CD14-positive monocyte (primary cell): ENCODE data around the gene HOXD12. TPM values are rescaled to one million over a fixed set of nuclear protein-coding genes. Genes with fewer than 3 reads are reported as not detected.

Source experiments
- DNase-seq, 3 donors: peaks; one replicate each; pipeline ENCODE4 v3.0.0-alpha.2; 2011 to 2022
- H2AFZ ChIP-seq: 2 replicates; pipeline ENCODE4 v1.6.0; 2012; ENCODE audit warnings: mild to moderate bottlenecking, low read depth, low read length, inconsistent platforms; ENCODE audit not compliant: insufficient read depth, poor library complexity, severe bottlenecking
- H3K27ac ChIP-seq, 2 donors: 1 replicate in 1 of 2; 2 replicates in 1 of 2; pipeline ENCODE4 v1.5.1; 2012 to 2013; ENCODE audit warnings: low read length in 2 of 2, control low read depth in 1 of 2, inconsistent platforms in 1 of 2, low read depth in 1 of 2, mild to moderate bottlenecking in 1 of 2
- H3K27me3 ChIP-seq, 2 donors: one replicate each; pipeline versions ENCODE4 v1.6.0 to v1.6.1; 2011 to 2013; ENCODE audit warnings: low read length in 2 of 2; ENCODE audit not compliant: control insufficient read depth in 2 of 2, insufficient read depth in 2 of 2
- H3K36me3 ChIP-seq, 2 donors: replicated peaks in 1 of 2; 1 replicate in 1 of 2; 2 replicates in 1 of 2; pipeline versions ENCODE4 v1.5.1 to v1.6.1; 2012 to 2013; ENCODE audit warnings: low read length in 2 of 2, control low read depth in 1 of 2, inconsistent platforms in 1 of 2, mild to moderate bottlenecking in 1 of 2; ENCODE audit not compliant: insufficient read depth in 2 of 2, control insufficient read depth in 1 of 2
- H3K4me1 ChIP-seq, 2 donors: 1 replicate in 1 of 2; 2 replicates in 1 of 2; pipeline versions ENCODE4 v1.5.1 to v1.6.1; 2012 to 2013; ENCODE audit warnings: low read length in 2 of 2, control low read depth in 1 of 2, inconsistent platforms in 1 of 2, mild to moderate bottlenecking in 1 of 2, moderate library complexity in 1 of 2; ENCODE audit not compliant: insufficient read depth in 2 of 2, control insufficient read depth in 1 of 2
- H3K4me2 ChIP-seq: replicated peaks from 2 replicates; pipeline ENCODE3; 2012; ENCODE audit warnings: low read length, moderate library complexity, mild to moderate bottlenecking; ENCODE audit not compliant: poor library complexity, severe bottlenecking; ENCODE audit errors: extremely low read depth
- H3K4me3 ChIP-seq, 3 experiments: fragments of 200-600 bp in 1 of 3; sonication (generic) in 1 of 3; replicated peaks in 1 of 3; 1 replicate in 2 of 3; 2 replicates in 1 of 3; pipeline ENCODE4 v1.5.1; 2011 to 2013; ENCODE audit warnings: low read length in 3 of 3, mild to moderate bottlenecking in 3 of 3, control low read depth in 2 of 3, low read depth in 2 of 3, inconsistent platforms in 1 of 3, moderate library complexity in 1 of 3
- H3K79me2 ChIP-seq: 2 replicates; pipeline ENCODE4 v1.6.0; 2012; ENCODE audit warnings: mild to moderate bottlenecking, control low read depth, inconsistent platforms, low read length, moderate library complexity; ENCODE audit not compliant: insufficient read depth
- H3K9ac ChIP-seq: 2 replicates; pipeline ENCODE4 v1.6.0; 2017; ENCODE audit warnings: low read length, mild to moderate bottlenecking; ENCODE audit not compliant: insufficient read depth, poor library complexity, severe bottlenecking
- H3K9me3 ChIP-seq, 2 donors: replicated peaks in 1 of 2; 1 replicate in 1 of 2; 2 replicates in 1 of 2; pipeline versions ENCODE4 v1.5.1 to v1.6.1; 2012 to 2013; ENCODE audit warnings: low read length in 2 of 2, control low read depth in 1 of 2; ENCODE audit not compliant: control insufficient read depth in 1 of 2, insufficient read depth in 1 of 2
- H4K20me1 ChIP-seq: 2 replicates; pipeline ENCODE4 v1.6.0; 2012; ENCODE audit warnings: mild to moderate bottlenecking, low read length, control low read depth, moderate library complexity; ENCODE audit not compliant: insufficient read depth
- H3K27ac Mint-ChIP-seq, 7 donors: one replicate each; pipeline ENCODE4 v1.8.0; 2020; ENCODE audit warnings: mild to moderate bottlenecking in 7 of 7, mixed read lengths in 7 of 7, moderate library complexity in 6 of 7, inconsistent platforms in 2 of 7
- H3K27me3 Mint-ChIP-seq, 3 donors: one replicate each; pipeline ENCODE4 v1.8.0; 2021 to 2022; ENCODE audit warnings: low read depth in 3 of 3, mild to moderate bottlenecking in 3 of 3, mixed read lengths in 3 of 3, moderate library complexity in 3 of 3, inconsistent platforms in 1 of 3
- H3K36me3 Mint-ChIP-seq, 2 donors: one replicate each; pipeline ENCODE4 v1.8.0; 2020; ENCODE audit warnings: mixed read lengths in 2 of 2, inconsistent platforms in 1 of 2, mild to moderate bottlenecking in 1 of 2
- H3K4me1 Mint-ChIP-seq: one replicate; pipeline ENCODE4 v1.8.0; 2020; ENCODE audit warnings: mild to moderate bottlenecking, mixed read lengths
- H3K4me3 Mint-ChIP-seq, 2 donors: one replicate each; pipeline ENCODE4 v1.8.0; 2020; ENCODE audit warnings: mild to moderate bottlenecking in 2 of 2, mixed read lengths in 2 of 2, moderate library complexity in 1 of 2
- H3K9me3 Mint-ChIP-seq, 7 donors: one replicate each; pipeline ENCODE4 v1.8.0; 2020 to 2022; ENCODE audit warnings: mixed read lengths in 7 of 7, mild to moderate bottlenecking in 6 of 7, moderate library complexity in 6 of 7, inconsistent platforms in 2 of 7
- WGBS: methylation state at CpG from one replicate; pipeline ENCODE4 v1.1.5; 2013; ENCODE audit warnings: missing lambda C conversion rate; ENCODE audit not compliant: insufficient coverage; 5-methylcytosine and 5-hydroxymethylcytosine counted together
- intact Hi-C, 2 donors: fragments of 100-400 bp; cut with micrococcal nuclease; formaldehyde crosslinking; loops; one replicate each; pipeline versions ENCODE4 v1.15.0 to v1.15.1; 2023
- polyA plus RNA-seq, 3 donors: library from polyadenylated mRNA; depleted of rRNA in 1 of 3; unstranded in 2 of 3; stranded (reverse) in 1 of 3; fragments of 300-500 nt in 2 of 3; fragments of >200 nt in 1 of 3; fragmentation: Illumina TruSeq in 2 of 3; gene quantifications; 1 replicate in 2 of 3; 2 replicates in 1 of 3; pipeline ENCODE4 v1.2.3, GENCODE V29; 2012 to 2021
- TF ChIP-seq, protein P1 (sequence below): fragments of 200-600 bp; IDR thresholded peaks from one replicate; pipeline ENCODE4 v1.8.0; 2022; ENCODE audit warnings: antibody characterized with exemption, mild to moderate bottlenecking

HOXD12 gene
- polyA plus RNA-seq, 3 donors: not detected

DNA sequence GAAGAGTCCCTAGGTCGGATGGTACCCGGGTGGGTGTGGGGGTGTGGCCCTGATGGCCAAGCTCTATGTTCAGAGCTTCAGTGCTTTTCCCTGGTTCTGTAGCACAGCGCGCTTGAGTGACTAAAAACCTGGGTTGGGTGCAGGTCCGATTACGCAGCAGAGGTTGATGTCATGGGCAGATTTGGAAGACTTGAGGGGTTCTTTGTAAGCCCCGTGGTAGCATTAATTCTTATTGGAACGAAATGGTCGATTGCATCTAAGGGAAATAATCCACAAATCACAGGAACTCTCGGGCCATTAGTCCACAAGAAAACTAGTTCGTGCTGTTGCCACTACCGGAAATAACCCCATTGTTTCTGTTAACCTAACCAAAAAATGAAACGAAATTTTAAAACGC lies 38.9 kb downstream of the HOXD12 start:
- Histone ChIP-seq H3K4me1 (peaks cover 17 to 19% of the 10 kb centered on the region in 2 donors), H3K9ac (no peak overlapping the region), H3K4me3 (no peak overlapping the region), H3K79me2 (no peaks in the 10 kb centered on the region), H3K9me3 (peaks cover 7 to 50% of the 10 kb centered on the region in 2 donors), H3K27me3 (peaks cover 98 to 99% of the 10 kb centered on the region in 2 donors), H3K27ac (no peak overlapping the region), H3K36me3 (no peaks in the 10 kb centered on the region), H2AFZ (no peak overlapping the region), H3K4me2 (no peak overlapping the region), H4K20me1 (no peaks in the 10 kb centered on the region)
- H3K4me3 Mint-ChIP-seq: peak overlapping the region in 1 of 2 donors; percentile 68
- intact Hi-C loops: no loop called here
- WGBS: 15% methylated on average over 9 of the region's 14 CpGs
- H3K27ac Mint-ChIP-seq: no peak overlapping the region
- TF ChIP-seq, protein P1, sequence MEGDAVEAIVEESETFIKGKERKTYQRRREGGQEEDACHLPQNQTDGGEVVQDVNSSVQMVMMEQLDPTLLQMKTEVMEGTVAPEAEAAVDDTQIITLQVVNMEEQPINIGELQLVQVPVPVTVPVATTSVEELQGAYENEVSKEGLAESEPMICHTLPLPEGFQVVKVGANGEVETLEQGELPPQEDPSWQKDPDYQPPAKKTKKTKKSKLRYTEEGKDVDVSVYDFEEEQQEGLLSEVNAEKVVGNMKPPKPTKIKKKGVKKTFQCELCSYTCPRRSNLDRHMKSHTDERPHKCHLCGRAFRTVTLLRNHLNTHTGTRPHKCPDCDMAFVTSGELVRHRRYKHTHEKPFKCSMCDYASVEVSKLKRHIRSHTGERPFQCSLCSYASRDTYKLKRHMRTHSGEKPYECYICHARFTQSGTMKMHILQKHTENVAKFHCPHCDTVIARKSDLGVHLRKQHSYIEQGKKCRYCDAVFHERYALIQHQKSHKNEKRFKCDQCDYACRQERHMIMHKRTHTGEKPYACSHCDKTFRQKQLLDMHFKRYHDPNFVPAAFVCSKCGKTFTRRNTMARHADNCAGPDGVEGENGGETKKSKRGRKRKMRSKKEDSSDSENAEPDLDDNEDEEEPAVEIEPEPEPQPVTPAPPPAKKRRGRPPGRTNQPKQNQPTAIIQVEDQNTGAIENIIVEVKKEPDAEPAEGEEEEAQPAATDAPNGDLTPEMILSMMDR: no peak
- H3K36me3 Mint-ChIP-seq: peaks cover 0 to 10% of the 10 kb centered on the region in 2 donors
- peaks cover 0 to 34% (median 26%) of the 10 kb centered on the region in 7 donors for H3K9me3 Mint-ChIP-seq
- peaks cover 31% of the 10 kb centered on the region for H3K4me1 Mint-ChIP-seq
- no peak for DNase-seq
- peaks cover 93 to 100% (median 94%) of the 10 kb centered on the region in 3 donors for H3K27me3 Mint-ChIP-seq

DNA sequence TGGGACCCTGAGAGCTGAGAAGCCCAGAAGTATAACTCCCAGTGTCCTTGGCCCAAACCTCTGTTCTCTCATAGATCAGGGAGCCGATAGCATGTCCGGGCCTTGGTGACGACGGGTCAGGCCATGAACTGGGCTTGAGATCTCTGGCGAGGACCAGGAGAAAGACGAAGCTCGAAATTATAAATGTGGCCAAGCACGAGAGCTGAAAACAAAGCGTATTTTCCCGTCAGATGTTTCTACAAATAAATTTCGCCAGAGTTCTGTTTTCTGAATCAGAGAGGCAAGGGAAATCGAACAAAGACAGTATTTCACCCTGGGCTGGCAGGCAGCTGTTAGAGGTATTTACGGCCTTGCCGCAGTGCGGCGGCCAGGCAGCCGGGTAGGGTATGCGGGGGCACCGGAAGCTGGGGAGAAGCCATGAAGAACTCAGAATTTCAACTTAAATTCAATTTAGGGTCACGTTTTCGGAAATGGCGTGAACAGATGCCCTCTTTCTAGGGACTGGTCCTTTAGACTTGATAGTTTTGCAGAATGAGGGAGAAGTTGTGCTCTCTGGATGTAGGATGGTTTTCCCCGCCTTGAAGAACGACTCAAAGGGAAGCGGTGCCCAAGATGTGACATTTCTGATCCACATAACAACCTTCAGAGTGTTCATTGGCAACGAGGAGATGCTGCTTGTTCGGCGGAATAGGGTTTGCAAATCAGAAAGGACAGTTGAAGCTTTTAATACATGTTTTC lies 39.5 kb downstream of the HOXD12 start:
- peaks cover 98 to 99% of the 10 kb centered on the region in 2 donors for H3K27me3 ChIP-seq
- peaks cover 31% of the 10 kb centered on the region for H3K4me1 Mint-ChIP-seq
- no peak overlapping the region for H3K4me2 ChIP-seq
- no peak overlapping the region for H3K4me3 ChIP-seq
- H4K20me1 ChIP-seq: no peaks in the 10 kb centered on the region
- H3K36me3 ChIP-seq: no peaks in the 10 kb centered on the region
- H3K27ac Mint-ChIP-seq: no peak overlapping the region
- H3K9me3 ChIP-seq: peaks cover 7 to 49% of the 10 kb centered on the region in 2 donors
- H3K4me1 ChIP-seq: peaks cover 17 to 19% of the 10 kb centered on the region in 2 donors
- H3K27me3 Mint-ChIP-seq: peaks cover 93 to 100% (median 93%) of the 10 kb centered on the region in 3 donors
- H3K36me3 Mint-ChIP-seq: peaks cover 0 to 10% of the 10 kb centered on the region in 2 donors
- TF ChIP-seq, protein P1: no peak
- H3K9ac ChIP-seq: no peak overlapping the region
- H3K9me3 Mint-ChIP-seq: peaks cover 0 to 34% (median 26%) of the 10 kb centered on the region in 7 donors
- no peaks in the 10 kb centered on the region for H3K79me2 ChIP-seq
- DNase-seq: no peak
- intact Hi-C loops: no loop called here
- H3K27ac ChIP-seq: no peak overlapping the region
- peak overlapping the region in 1 of 2 donors; percentile 68 for H3K4me3 Mint-ChIP-seq
- H2AFZ ChIP-seq: no peak overlapping the region
- WGBS: 5% methylated on average over 20 of the region's 28 CpGs
